HepG2 (cell line): ENCODE results near the gene DCTN1. TPM values are rescaled to one million over a fixed set of nuclear protein-coding genes. Genes with fewer than 3 reads are reported as not detected.

ENCODE experiments used
- ATF7-NPFF ChIP-seq: sonication (generic); formaldehyde crosslinking; IDR thresholded peaks from 2 replicates; pipeline ENCODE4 v1.8.1; 2023; ENCODE audit warnings: mild to moderate bottlenecking, low read depth, missing genetic modification reagents, moderate library complexity
- CREBL2 ChIP-seq: sonication (generic); formaldehyde crosslinking; IDR thresholded peaks from 2 replicates; pipeline ENCODE4 v1.8.1; 2023; ENCODE audit warnings: missing genetic modification reagents, mild to moderate bottlenecking, borderline replicate concordance
- CSRNP1 ChIP-seq: sonication (generic); formaldehyde crosslinking; IDR thresholded peaks from 2 replicates; pipeline ENCODE4 v1.8.1; 2023; ENCODE audit warnings: mild to moderate bottlenecking, missing genetic modification reagents
- EEA1 ChIP-seq: sonication (generic); formaldehyde crosslinking; IDR thresholded peaks from 2 replicates; pipeline ENCODE4 v1.5.1; 2020; ENCODE audit warnings: mild to moderate bottlenecking, missing genetic modification reagents, borderline replicate concordance
- LRRFIP1 ChIP-seq: sonication (generic); formaldehyde crosslinking; conservative IDR thresholded peaks from 2 replicates; pipeline ENCODE4 v1.4.0; 2020; ENCODE audit warnings: missing genetic modification reagents
- NAIF1 ChIP-seq: sonication (generic); formaldehyde crosslinking; IDR thresholded peaks from 2 replicates; pipeline ENCODE4 v1.5.0; 2020; ENCODE audit warnings: mild to moderate bottlenecking, missing genetic modification reagents, borderline replicate concordance
- SP2 ChIP-seq: sonication (generic); formaldehyde crosslinking; IDR thresholded peaks from 2 replicates; pipeline ENCODE4 v1.5.1; 2020; ENCODE audit warnings: mild to moderate bottlenecking, missing genetic modification reagents
- THRA ChIP-seq: sonication (generic); formaldehyde crosslinking; IDR thresholded peaks from 2 replicates; pipeline ENCODE4 v1.4.0; 2020; ENCODE audit warnings: missing genetic modification reagents, borderline replicate concordance
- ZBTB8A ChIP-seq: sonication (generic); formaldehyde crosslinking; IDR thresholded peaks from 2 replicates; pipeline ENCODE4 v1.4.0; 2020; ENCODE audit warnings: mild to moderate bottlenecking, low read depth, missing genetic modification reagents, borderline replicate concordance
- ZNF136 ChIP-seq: sonication (generic); formaldehyde crosslinking; IDR thresholded peaks from 2 replicates; pipeline ENCODE4 v1.8.1; 2022; ENCODE audit warnings: low read depth, mild to moderate bottlenecking, moderate library complexity, missing genetic modification reagents
- ZNF354B ChIP-seq: sonication (generic); formaldehyde crosslinking; IDR thresholded peaks from 2 replicates; pipeline ENCODE4 v1.8.0; 2022; ENCODE audit warnings: mild to moderate bottlenecking, missing genetic modification reagents
- ZNF546 ChIP-seq: sonication (generic); formaldehyde crosslinking; conservative IDR thresholded peaks from 2 replicates; pipeline ENCODE4 v1.8.1; 2023; ENCODE audit warnings: mild to moderate bottlenecking, missing genetic modification reagents
- ZNF607 ChIP-seq: sonication (generic); formaldehyde crosslinking; IDR thresholded peaks from 2 replicates; pipeline ENCODE4 v1.5.1; 2020; ENCODE audit warnings: missing genetic modification reagents, mild to moderate bottlenecking, borderline replicate concordance
- ZNF646 ChIP-seq: sonication (generic); formaldehyde crosslinking; IDR thresholded peaks from 2 replicates; pipeline ENCODE4 v1.9.0; 2021; ENCODE audit warnings: mild to moderate bottlenecking, missing genetic modification reagents
- polyA plus RNA-seq, 8 experiments: library from polyadenylated mRNA; depleted of rRNA in 3 of 8; stranded (reverse) in 7 of 8; unstranded in 1 of 8; fragments of >200 nt; fragmentation: Illumina TruSeq in 4 of 8; extraction: Trizol in 4 of 8; gene quantifications; 2 replicates each; pipeline versions ENCODE4 v1.2.1 to v1.2.3, GENCODE V29; 2011 to 2016; ENCODE audit warnings: low read depth in 4 of 8, missing spikeins in 1 of 8, mixed read lengths in 1 of 8; ENCODE audit not compliant: insufficient read depth in 1 of 8
- total RNA-seq, 5 experiments: library from RNA; depleted of rRNA; stranded (reverse); fragments of >200 nt; fragmentation: Illumina TruSeq; extraction: Trizol; gene quantifications; 2 replicates each; pipeline ENCODE4 v1.2.3, GENCODE V29; 2016; ENCODE audit warnings: low read depth in 1 of 5

DCTN1 gene
- total and polyA plus RNA-seq, 2 of the 13 experiments (the other 11 are each of a cell fraction or from before 2014, with no cell fraction given): 73.2 to 122 TPM

- TF ChIP-seq ZNF136 (CRISPR knock-in tag): peak; percentile 80; the same call in 1 of the 2 replicates
- peak; percentile 47; the same call in 1 of the 2 replicates for TF ChIP-seq EEA1 (CRISPR knock-in tag)
- TF ChIP-seq SP2 (CRISPR knock-in tag): 0 out of 2 replicates have a peak, but pooled peaks have one; percentile 41
- TF ChIP-seq ZNF546 (CRISPR knock-in tag): 0 out of 2 replicates have a peak, but pooled peaks have one; percentile 22
- TF ChIP-seq ZNF607: peak; percentile 61
- TF ChIP-seq THRA (CRISPR knock-in tag): no peak
- TF ChIP-seq ZBTB8A (CRISPR knock-in tag): no peak
- TF ChIP-seq CSRNP1 (CRISPR knock-in tag): no peak
- peak; percentile 89; the same call in 1 of the 2 replicates for TF ChIP-seq ATF7-NPFF (CRISPR knock-in tag)
- TF ChIP-seq LRRFIP1 (CRISPR knock-in tag): no peak
- TF ChIP-seq ZNF646 (CRISPR knock-in tag): no peak
- peak; percentile 96 for TF ChIP-seq NAIF1 (CRISPR knock-in tag)
- TF ChIP-seq CREBL2 (CRISPR knock-in tag): peak; percentile 61; the same call in 1 of the 2 replicates
- no peak for TF ChIP-seq ZNF354B (CRISPR knock-in tag)
Measured at GRCh38 chr2:74421221-74421870, 41.2 kb upstream of the DCTN1 start, which contains the start of the genes C2orf81 and WDR54 (continued).
